ENCODE results near the gene SSR4.

DNA sequence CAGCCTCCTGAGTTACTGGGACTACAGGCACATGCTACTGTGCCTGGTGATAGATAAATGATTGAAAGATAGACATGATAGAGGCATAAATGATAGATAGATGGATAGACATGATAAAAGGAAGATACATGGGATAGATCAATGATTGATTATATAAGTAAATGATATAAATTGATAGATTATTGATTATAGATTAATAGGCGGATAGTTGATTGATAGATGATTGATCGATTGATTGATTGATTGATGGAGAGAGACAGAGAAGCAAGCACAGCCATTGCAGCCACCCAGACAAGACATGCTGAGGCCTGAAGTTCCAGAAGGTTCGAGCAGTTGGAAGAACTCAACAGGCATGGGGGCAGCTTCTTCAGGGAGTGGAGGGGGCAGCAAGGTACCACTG, 48.1 kb upstream of the SSR4 start:
- TF ChIP-seq TARDBP (IDR thresholded peaks at IDR 0.05) = no peak
- TF ChIP-seq SP1 (IDR thresholded peaks at IDR 0.05) = no peak
- TF ChIP-seq ZNF384 (IDR thresholded peaks at IDR 0.05) = no peak
- no peak for TF ChIP-seq SUZ12 (IDR thresholded peaks at IDR 0.05)
- TF ChIP-seq ARNT (IDR thresholded peaks at IDR 0.05) = no peak
- no peak for TF ChIP-seq LEF1 (IDR thresholded peaks at IDR 0.05; ENCODE audit: borderline replicate concordance)
- no peak; the same call in 1 of the 2 replicates for TF ChIP-seq PKNOX1 (IDR thresholded peaks at IDR 0.05)
- TF ChIP-seq FOXM1 (IDR thresholded peaks at IDR 0.05; ENCODE audit: borderline replicate concordance) = no peak
- TF ChIP-seq HDGF (IDR thresholded peaks at IDR 0.05; ENCODE audit: borderline replicate concordance) = no peak
- TF ChIP-seq FOXA1 (IDR thresholded peaks at IDR 0.05) = no peak
